SK-N-MC (cell line): ENCODE results near the gene BORCS6.

Experiments
- EZH2 ChIP-seq: fragments of 200-600 bp; sonication (generic); IDR thresholded peaks from one replicate; pipeline ENCODE4 v1.6.1; 2017; ENCODE audit warnings: antibody characterized with exemption
- POLR2AphosphoS5 ChIP-seq: IDR thresholded peaks from 2 replicates; pipeline ENCODE4 v1.6.1; 2012; ENCODE audit warnings: mild to moderate bottlenecking, low read depth, low read length, borderline replicate concordance

DNA sequence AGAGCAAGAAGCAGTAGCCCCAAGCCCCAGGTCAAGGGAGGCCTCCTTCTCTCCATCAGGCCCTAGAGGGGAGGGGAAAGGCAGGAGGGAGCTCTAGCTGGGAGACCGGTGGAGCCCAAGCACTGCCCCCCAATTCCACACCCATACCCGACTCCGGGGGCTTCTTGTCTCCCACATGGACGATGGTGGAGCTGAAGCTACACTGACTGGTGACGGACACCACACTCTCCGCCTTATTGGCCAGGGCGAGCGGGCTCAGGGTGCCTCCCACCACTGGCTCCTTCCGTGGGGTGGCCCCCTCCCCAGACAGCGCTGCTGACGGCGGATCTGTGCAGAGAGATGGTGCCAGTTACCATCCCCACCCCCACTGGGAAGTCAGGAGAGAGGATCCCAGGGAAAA, 44.2 kb downstream of the BORCS6 start:
- TF ChIP-seq EZH2 (no peak), POLR2AphosphoS5 (no peak)
